ENCODE results near the gene EHMT1.

The EHMT1 gene

DNA sequence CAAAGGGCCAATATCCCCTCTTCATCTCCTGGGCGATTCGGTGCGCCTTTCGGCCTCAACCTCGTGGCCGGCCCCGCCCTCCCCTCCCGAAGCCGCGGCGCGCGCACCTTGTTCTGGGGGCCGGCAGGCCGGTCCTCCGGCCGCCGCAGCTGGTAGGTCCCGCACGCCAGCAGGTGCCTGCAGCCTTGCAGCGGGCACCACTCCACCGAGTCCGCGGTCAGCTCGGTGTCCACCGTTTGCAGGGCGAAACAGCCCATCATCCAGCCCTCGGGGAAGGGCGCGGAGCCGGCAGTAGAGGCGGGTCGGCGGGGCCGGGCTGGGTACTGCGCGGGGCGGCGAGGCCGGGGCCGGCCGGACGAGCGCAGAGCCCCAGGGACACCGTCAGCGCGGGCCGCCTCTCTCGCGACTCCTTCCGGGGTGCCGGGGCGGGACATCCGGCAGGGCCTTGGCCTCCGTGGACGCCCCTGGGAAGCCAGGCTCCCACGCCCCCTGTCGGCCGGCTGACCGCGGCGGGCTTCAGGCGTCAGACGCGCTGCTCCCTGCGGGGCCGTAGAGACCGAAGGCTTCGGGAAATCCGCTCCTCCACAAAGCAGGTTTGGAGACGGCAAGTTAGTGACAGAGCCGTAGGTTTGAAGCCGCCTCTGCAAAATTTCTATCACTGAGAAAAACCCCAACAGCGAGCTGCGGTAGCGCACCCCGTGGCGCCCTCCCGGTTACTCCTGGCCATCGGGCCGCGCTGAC is 40.1 kb upstream of the EHMT1 start, which contains the start of gene DPH7:
Gene DPH7, minus strand, starts transcription at position 408 of the 741 bp plus-strand sequence. Its CDS starts 148 bp downstream, at position 260.
- peak within 1 kb of the TSS; percentile 79 for H2AFZ ChIP-seq (ENCODE audit: low read length)

DNA sequence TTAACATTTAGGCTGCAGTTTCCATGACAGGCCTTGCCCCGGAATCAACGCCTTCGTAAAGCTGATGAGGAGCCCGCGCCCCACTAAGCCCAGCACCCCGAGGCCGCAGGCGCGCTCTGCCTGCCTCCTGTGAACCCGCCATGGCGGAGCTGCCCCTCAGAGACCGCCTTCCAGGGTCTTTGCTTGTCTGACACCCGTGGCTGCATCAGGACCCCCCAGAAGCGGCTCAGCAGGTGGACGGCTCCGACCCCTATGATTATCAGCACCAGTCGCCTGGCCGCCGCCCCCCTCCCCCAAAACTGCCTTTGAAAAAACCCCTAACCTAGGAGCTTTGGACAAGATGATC is 39.6 kb upstream of the EHMT1 start:
- Histone ChIP-seq H4K20me1 (ENCODE audit: insufficient read depth, low read length, poor library complexity, severe bottlenecking) (peaks cover 25% of the 10 kb centered on the region), H3K4me3 (ENCODE audit: low read length, poor library complexity, severe bottlenecking) (peak overlapping the region; percentile 96), H3K9me2 (replicated peaks; ENCODE audit: low read depth, low read length) (no peaks in the 10 kb centered on the region), H3K9me3 (ENCODE audit: insufficient read depth, low read depth, low read length) (no peaks in the 10 kb centered on the region), H3F3A (ENCODE audit: low read depth) (no peaks in the 10 kb centered on the region), H3K4me2 (ENCODE audit: low read depth, low read length, poor library complexity, severe bottlenecking) (peak overlapping the region; percentile 29), H3K36me3 (ENCODE audit: insufficient read depth, low read length) (peaks cover 8% of the 10 kb centered on the region; the same call in 1 of the 2 replicates), H2AFZ (ENCODE audit: low read length) (no peak overlapping the region), H3K27me3 (ENCODE audit: insufficient read depth, low read length, poor library complexity, severe bottlenecking) (no peaks in the 10 kb centered on the region), H3K4me1 (ENCODE audit: insufficient read depth, low read length, poor library complexity, severe bottlenecking) (peaks cover 24% of the 10 kb centered on the region), H3K79me2 (ENCODE audit: insufficient read depth, low read length) (peaks cover 35% of the 10 kb centered on the region), H3K9ac (ENCODE audit: low read depth, low read length, poor library complexity, severe bottlenecking) (no peak overlapping the region)
- TF ChIP-seq, protein P1, sequence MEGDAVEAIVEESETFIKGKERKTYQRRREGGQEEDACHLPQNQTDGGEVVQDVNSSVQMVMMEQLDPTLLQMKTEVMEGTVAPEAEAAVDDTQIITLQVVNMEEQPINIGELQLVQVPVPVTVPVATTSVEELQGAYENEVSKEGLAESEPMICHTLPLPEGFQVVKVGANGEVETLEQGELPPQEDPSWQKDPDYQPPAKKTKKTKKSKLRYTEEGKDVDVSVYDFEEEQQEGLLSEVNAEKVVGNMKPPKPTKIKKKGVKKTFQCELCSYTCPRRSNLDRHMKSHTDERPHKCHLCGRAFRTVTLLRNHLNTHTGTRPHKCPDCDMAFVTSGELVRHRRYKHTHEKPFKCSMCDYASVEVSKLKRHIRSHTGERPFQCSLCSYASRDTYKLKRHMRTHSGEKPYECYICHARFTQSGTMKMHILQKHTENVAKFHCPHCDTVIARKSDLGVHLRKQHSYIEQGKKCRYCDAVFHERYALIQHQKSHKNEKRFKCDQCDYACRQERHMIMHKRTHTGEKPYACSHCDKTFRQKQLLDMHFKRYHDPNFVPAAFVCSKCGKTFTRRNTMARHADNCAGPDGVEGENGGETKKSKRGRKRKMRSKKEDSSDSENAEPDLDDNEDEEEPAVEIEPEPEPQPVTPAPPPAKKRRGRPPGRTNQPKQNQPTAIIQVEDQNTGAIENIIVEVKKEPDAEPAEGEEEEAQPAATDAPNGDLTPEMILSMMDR (conservative IDR thresholded peaks at IDR 0.05; ENCODE audit: low read length) = no peak
- no peak for TF ChIP-seq EZH2phosphoT487 (IDR thresholded peaks at IDR 0.05; ENCODE audit: borderline replicate concordance)

More for the DNA sequence above, 40.1 kb upstream of the EHMT1 start, which contains the start of gene DPH7:
- Histone ChIP-seq H3K27me3 (ENCODE audit: insufficient read depth, low read length, poor library complexity, severe bottlenecking) (no peaks in the 10 kb centered on the region), H3K9ac (ENCODE audit: low read depth, low read length, poor library complexity, severe bottlenecking) (peak within 1 kb of the TSS; percentile 92), H3K79me2 (ENCODE audit: insufficient read depth, low read length) (peaks cover 35% of the 10 kb centered on the region), H3K4me3 (ENCODE audit: low read length, poor library complexity, severe bottlenecking) (peak within 1 kb of the TSS; percentile 96), H3K9me2 (replicated peaks; ENCODE audit: low read depth, low read length) (no peaks in the 10 kb centered on the region), H3F3A (ENCODE audit: low read depth) (no peaks in the 10 kb centered on the region), H3K36me3 (ENCODE audit: insufficient read depth, low read length) (peaks cover 12% of the 10 kb centered on the region; the same call in 1 of the 2 replicates), H3K9me3 (ENCODE audit: insufficient read depth, low read depth, low read length) (no peaks in the 10 kb centered on the region), H4K20me1 (ENCODE audit: insufficient read depth, low read length, poor library complexity, severe bottlenecking) (peaks cover 25% of the 10 kb centered on the region), H3K4me1 (ENCODE audit: insufficient read depth, low read length, poor library complexity, severe bottlenecking) (peaks cover 21% of the 10 kb centered on the region), H3K4me2 (ENCODE audit: low read depth, low read length, poor library complexity, severe bottlenecking) (peak within 1 kb of the TSS; percentile 89)
- TF ChIP-seq, protein P1 (conservative IDR thresholded peaks at IDR 0.05; ENCODE audit: low read length) = peak; percentile 77
- TF ChIP-seq EZH2phosphoT487 (IDR thresholded peaks at IDR 0.05; ENCODE audit: borderline replicate concordance) = no peak

- Histone ChIP-seq H3F3A (ENCODE audit: low read depth) (no peaks in the 10 kb centered on the region), H3K9ac (ENCODE audit: low read depth, low read length, poor library complexity, severe bottlenecking) (no peak overlapping the region), H2AFZ (ENCODE audit: low read length) (no peak overlapping the region), H3K9me2 (replicated peaks; ENCODE audit: low read depth, low read length) (no peaks in the 10 kb centered on the region), H3K36me3 (ENCODE audit: insufficient read depth, low read length) (peaks cover 3% of the 10 kb centered on the region; the same call in 1 of the 2 replicates), H3K27me3 (ENCODE audit: insufficient read depth, low read length, poor library complexity, severe bottlenecking) (no peaks in the 10 kb centered on the region), H3K79me2 (ENCODE audit: insufficient read depth, low read length) (peaks cover 33% of the 10 kb centered on the region), H3K4me3 (ENCODE audit: low read length, poor library complexity, severe bottlenecking) (no peak overlapping the region), H4K20me1 (ENCODE audit: insufficient read depth, low read length, poor library complexity, severe bottlenecking) (peaks cover 28% of the 10 kb centered on the region), H3K4me2 (ENCODE audit: low read depth, low read length, poor library complexity, severe bottlenecking) (no peak overlapping the region), H3K4me1 (ENCODE audit: insufficient read depth, low read length, poor library complexity, severe bottlenecking) (peaks cover 26% of the 10 kb centered on the region), H3K9me3 (ENCODE audit: insufficient read depth, low read depth, low read length) (no peaks in the 10 kb centered on the region)
- TF ChIP-seq, protein P1 (conservative IDR thresholded peaks at IDR 0.05; ENCODE audit: low read length) = no peak
- TF ChIP-seq EZH2phosphoT487 (IDR thresholded peaks at IDR 0.05; ENCODE audit: borderline replicate concordance) = no peak
Observed at GRCh38 chr9:137580209-137580953, 38.4 kb upstream of the EHMT1 start.

All from Loucy (cell line).